GM23248 (cell line): ENCODE results near the gene VANGL1. TPM values are rescaled to one million over a fixed set of nuclear protein-coding genes. Genes with fewer than 3 reads are reported as not detected.

Experiments used
- DNase-seq: peaks from one replicate; pipeline ENCODE4 v3.0.0-alpha.2; 2015
- H2AFZ ChIP-seq: fragments of 200-600 bp; sonication (generic); 2 replicates; pipeline ENCODE4 v1.6.1; 2016; ENCODE audit warnings: antibody characterized with exemption
- H3F3A ChIP-seq: fragments of 200-600 bp; sonication (generic); 2 replicates; pipeline ENCODE4 v1.6.1; 2016; ENCODE audit warnings: mild to moderate bottlenecking, antibody characterized with exemption, mixed run types; ENCODE audit not compliant: insufficient read depth
- H3K27ac ChIP-seq: fragments of 200-600 bp; sonication (generic); 2 replicates; pipeline ENCODE4 v1.5.1; 2016; ENCODE audit warnings: mild to moderate bottlenecking
- H3K27me3 ChIP-seq: fragments of 200-600 bp; sonication (generic); replicated peaks from 2 replicates; pipeline ENCODE4 v1.6.1; 2016; ENCODE audit warnings: mild to moderate bottlenecking; ENCODE audit not compliant: insufficient read depth
- H3K36me3 ChIP-seq: fragments of 200-600 bp; sonication (generic); 2 replicates; pipeline ENCODE4 v1.6.1; 2016; ENCODE audit warnings: low read depth, mild to moderate bottlenecking
- H3K4me1 ChIP-seq: fragments of 200-600 bp; sonication (generic); 2 replicates; pipeline ENCODE4 v1.6.1; 2016; ENCODE audit warnings: mild to moderate bottlenecking; ENCODE audit not compliant: insufficient read depth
- H3K4me2 ChIP-seq: fragments of 200-600 bp; sonication (generic); one replicate; pipeline ENCODE4 v1.6.1; 2016; ENCODE audit warnings: mild to moderate bottlenecking; ENCODE audit not compliant: unreplicated experiment
- H3K4me3 ChIP-seq: fragments of 200-600 bp; sonication (generic); 2 replicates; pipeline ENCODE4 v1.5.1; 2016; ENCODE audit warnings: mild to moderate bottlenecking
- H3K79me2 ChIP-seq: fragments of 200-600 bp; sonication (generic); 2 replicates; pipeline ENCODE4 v1.6.1; 2016; ENCODE audit warnings: mild to moderate bottlenecking; ENCODE audit not compliant: insufficient read depth
- H3K9ac ChIP-seq: fragments of 200-600 bp; sonication (generic); 2 replicates; pipeline ENCODE4 v1.6.1; 2016; ENCODE audit warnings: mild to moderate bottlenecking
- H3K9me2 ChIP-seq: fragments of 200-600 bp; sonication (generic); 2 replicates; pipeline ENCODE4 v1.6.1; 2016; ENCODE audit warnings: mixed run types, mild to moderate bottlenecking, moderate library complexity; ENCODE audit not compliant: insufficient read depth
- H3K9me3 ChIP-seq: fragments of 200-600 bp; sonication (generic); one replicate; pipeline ENCODE4 v1.6.1; 2017; ENCODE audit warnings: low read depth
- H4K20me1 ChIP-seq: fragments of 200-600 bp; sonication (generic); 2 replicates; pipeline ENCODE4 v1.6.0; 2016; ENCODE audit not compliant: insufficient read depth
- EZH2 ChIP-seq: fragments of 200-600 bp; sonication (generic); IDR thresholded peaks from 2 replicates; pipeline ENCODE4 v1.6.1; 2018; ENCODE audit warnings: antibody characterized with exemption, mild to moderate bottlenecking; ENCODE audit not compliant: insufficient read depth, poor library complexity, severe bottlenecking
- EZH2phosphoT487 ChIP-seq: fragments of 200-600 bp; sonication (generic); IDR thresholded peaks from 2 replicates; pipeline ENCODE4 v1.6.1; 2018; ENCODE audit warnings: antibody characterized with exemption, moderate library complexity, mild to moderate bottlenecking, low read depth; ENCODE audit not compliant: insufficient read depth
- WGBS, 2 experiments: methylation state at CpG; one replicate each; pipeline ENCODE4 v1.1.6; 2015 to 2017; ENCODE audit warnings: low lambda C conversion rate in 2 of 2, low coverage in 1 of 2; ENCODE audit errors: missing lambda C conversion rate in 2 of 2; 5-methylcytosine and 5-hydroxymethylcytosine counted together
- in situ Hi-C: fragments of 300-500 bp; cut with MboI; formaldehyde crosslinking; loops from 2 replicates; pipeline ENCODE4 v1.15.0; 2020
- polyA plus RNA-seq: library from polyadenylated mRNA; unstranded; fragments of >200 nt; fragmentation: Nextera tagmentation; extraction: Ambion mirVana; gene quantifications from 2 replicates; pipeline ENCODE4 v1.2.1, GENCODE V29; 2016
- total RNA-seq: library from RNA; depleted of rRNA; stranded (reverse); fragments of >200 nt; shearing (Covaris generic); gene quantifications from 2 replicates; pipeline ENCODE4 v1.2.3, GENCODE V29; 2014

The VANGL1 gene
- total and polyA plus RNA-seq, 2 experiments from 2014 or later, result 11.7 to 14.7 TPM

- 68 to 69% methylated on average over 2 of the region's 2 CpGs for WGBS, 2 experiments
- in situ Hi-C loops, result no loop called here
- no peak for DNase-seq
Observed at GRCh38 chr1:115725600-115725999, 83.8 kb downstream of the VANGL1 start.

DNA sequence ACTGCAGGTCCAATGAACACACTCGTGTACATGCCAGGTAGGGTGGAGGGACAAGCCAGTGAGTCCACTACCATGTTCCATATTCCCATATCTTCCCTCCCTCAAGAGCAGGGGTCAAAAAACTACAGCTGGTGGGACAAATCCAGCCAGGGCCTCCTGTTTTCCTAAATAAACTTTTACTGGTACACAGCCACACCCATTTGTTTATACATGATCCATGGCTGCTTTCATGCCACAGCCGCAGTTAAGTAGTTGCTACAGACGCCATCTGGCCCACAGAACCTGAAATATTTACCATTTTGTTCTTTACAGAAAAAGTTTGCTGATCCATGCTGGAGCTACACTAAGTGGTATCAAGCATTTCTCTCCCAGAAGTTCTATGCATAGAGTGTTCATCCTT is 84.4 kb downstream of the VANGL1 start:
- Histone ChIP-seq H3K27ac (no peak overlapping the region), H3K4me3 (no peak overlapping the region), H3K9me2 (no peaks in the 10 kb centered on the region), H3K4me1 (peaks cover 14% of the 10 kb centered on the region), H3K27me3 (no peaks in the 10 kb centered on the region), H3K4me2 (no peak overlapping the region), H3F3A (peaks cover 16% of the 10 kb centered on the region), H3K36me3 (no peaks in the 10 kb centered on the region), H3K9me3 (no peaks in the 10 kb centered on the region), H3K79me2 (no peaks in the 10 kb centered on the region), H2AFZ (no peak overlapping the region), H4K20me1 (no peaks in the 10 kb centered on the region), H3K9ac (no peak overlapping the region)
- in situ Hi-C loops, result no loop called here
- WGBS, 2 experiments, result 66 to 70% methylated on average over 3 of the region's 3 CpGs
- TF ChIP-seq EZH2, result no peak
- no peak for TF ChIP-seq EZH2phosphoT487
- no peak for DNase-seq

More at GRCh38 chr1:115725600-115725999, 83.8 kb downstream of the VANGL1 start:
- no peak for TF ChIP-seq EZH2phosphoT487
- TF ChIP-seq EZH2, result no peak
- no peak overlapping the region for H3K27ac ChIP-seq
- H3K4me3 ChIP-seq, result no peak overlapping the region
- no peaks in the 10 kb centered on the region for H4K20me1 ChIP-seq
- peaks cover 16% of the 10 kb centered on the region for H3F3A ChIP-seq
- no peaks in the 10 kb centered on the region for H3K36me3 ChIP-seq
- no peak overlapping the region for H3K9ac ChIP-seq
- no peaks in the 10 kb centered on the region for H3K9me3 ChIP-seq
- no peaks in the 10 kb centered on the region for H3K9me2 ChIP-seq
- H3K4me1 ChIP-seq, result peaks cover 14% of the 10 kb centered on the region
- no peaks in the 10 kb centered on the region; the same call in 1 of the 2 replicates for H3K27me3 ChIP-seq
- no peaks in the 10 kb centered on the region for H3K79me2 ChIP-seq
- H2AFZ ChIP-seq, result no peak overlapping the region
- no peak overlapping the region for H3K4me2 ChIP-seq

GRCh38 chr1:115726570-115726969 is 84.8 kb downstream of the VANGL1 start:
- Histone ChIP-seq H3K4me3 (no peak overlapping the region), H3K9me2 (no peaks in the 10 kb centered on the region), H3K27me3 (no peaks in the 10 kb centered on the region), H3K4me2 (no peak overlapping the region), H3K4me1 (peaks cover 14% of the 10 kb centered on the region), H3K79me2 (no peaks in the 10 kb centered on the region), H3K27ac (no peak overlapping the region), H3K9ac (no peak overlapping the region), H3K36me3 (no peaks in the 10 kb centered on the region), H4K20me1 (no peaks in the 10 kb centered on the region), H3F3A (peaks cover 16% of the 10 kb centered on the region), H3K9me3 (no peaks in the 10 kb centered on the region), H2AFZ (no peak overlapping the region)
- DNase-seq, result no peak
- in situ Hi-C loops, result no loop called here
- TF ChIP-seq EZH2 (no peak), EZH2phosphoT487 (no peak)

- in situ Hi-C loops, result no loop called here
- Histone ChIP-seq H3K27me3 (0 out of 2 replicates have a peak, but pooled peaks cover 1% of the 10 kb centered on the region), H3K27ac (peak overlapping the region; percentile 72), H3K4me2 (peak overlapping the region; percentile 55), H4K20me1 (no peaks in the 10 kb centered on the region), H3K9me2 (no peaks in the 10 kb centered on the region), H3K9ac (peak overlapping the region; percentile 58), H3K4me1 (peaks cover 14% of the 10 kb centered on the region), H3K9me3 (no peaks in the 10 kb centered on the region), H3F3A (peaks cover 16% of the 10 kb centered on the region), H2AFZ (peak overlapping the region; percentile 56), H3K4me3 (peak overlapping the region; percentile 22; the same call in 1 of the 2 replicates), H3K36me3 (no peaks in the 10 kb centered on the region), H3K79me2 (no peaks in the 10 kb centered on the region)
- 13 to 15% methylated on average over 7 of the region's 7 CpGs for WGBS, 2 experiments
- DNase-seq, result peak; percentile 82
- TF ChIP-seq EZH2phosphoT487, result no peak
- no peak for TF ChIP-seq EZH2
Observed at GRCh38 chr1:115727706-115728249, 86.0 kb downstream of the VANGL1 start.

GRCh38 chr1:115728341-115728740 is 86.6 kb downstream of the VANGL1 start:
- whole genome bisulfite sequencing, 2 experiments, result 54% methylated on average over 1 of the region's 1 CpG
- Histone ChIP-seq H3F3A (peaks cover 16% of the 10 kb centered on the region), H4K20me1 (no peaks in the 10 kb centered on the region; the same call in 1 of the 2 replicates), H3K36me3 (no peaks in the 10 kb centered on the region), H3K4me2 (peak overlapping the region; percentile 55), H3K4me1 (peaks cover 14% of the 10 kb centered on the region), H3K27me3 (0 out of 2 replicates have a peak, but pooled peaks cover 4% of the 10 kb centered on the region), H3K9me2 (no peaks in the 10 kb centered on the region), H3K9me3 (no peaks in the 10 kb centered on the region), H3K9ac (peak overlapping the region; percentile 58; the same call in 1 of the 2 replicates), H3K27ac (peak overlapping the region; percentile 72), H2AFZ (peak overlapping the region; percentile 56), H3K79me2 (no peaks in the 10 kb centered on the region), H3K4me3 (peak overlapping the region; percentile 22; the same call in 1 of the 2 replicates)
- TF ChIP-seq EZH2phosphoT487, result no peak
- no peak for TF ChIP-seq EZH2
- in situ Hi-C loops, result no loop called here
- no peak for DNase-seq
